GM21619 (cell line): ENCODE measurements around the gene POC5.

Experiments
- ATAC-seq: cut with Tn5 transposase; IDR thresholded peaks from one replicate; pipeline ENCODE4 v1.9.1; 2021; ENCODE audit not compliant: unreplicated experiment

POC5 gene

GRCh38 chr5:75662061-75662460, 55.2 kb downstream of the POC5 start:
- no peak for ATAC-seq

- ATAC-seq, result no peak
Observed at GRCh38 chr5:75660678-75661465, 56.4 kb downstream of the POC5 start.

GRCh38 chr5:75659791-75660450, 57.3 kb downstream of the POC5 start:
- no peak for ATAC-seq

GRCh38 chr5:75656311-75657003, 60.8 kb downstream of the POC5 start:
- no peak for ATAC-seq

GRCh38 chr5:75654693-75655295, 62.4 kb downstream of the POC5 start:
- ATAC-seq, result no peak

- no peak for ATAC-seq
Observed at GRCh38 chr5:75653521-75653920, 63.7 kb downstream of the POC5 start.

- ATAC-seq, result no peak
Observed at GRCh38 chr5:75651575-75652238, 65.5 kb downstream of the POC5 start.

- ATAC-seq, result no peak
Observed at GRCh38 chr5:75648712-75649111, 68.5 kb downstream of the POC5 start.

GRCh38 chr5:75640826-75641225, 76.4 kb downstream of the POC5 start:
- no peak for ATAC-seq

GRCh38 chr5:75640395-75640794, 76.8 kb downstream of the POC5 start:
- ATAC-seq, result no peak

GRCh38 chr5:75639535-75640311, 77.5 kb downstream of the POC5 start:
- no peak for ATAC-seq

GRCh38 chr5:75637949-75638348, 79.3 kb downstream of the POC5 start:
- ATAC-seq, result no peak

GRCh38 chr5:75632321-75632720, 84.9 kb downstream of the POC5 start:
- no peak for ATAC-seq

GRCh38 chr5:75630875-75631274, 86.4 kb downstream of the POC5 start:
- no peak for ATAC-seq

GRCh38 chr5:75627801-75628200, 89.4 kb downstream of the POC5 start:
- no peak for ATAC-seq

- ATAC-seq, result no peak
Observed at GRCh38 chr5:75626959-75627358, 90.3 kb downstream of the POC5 start.
